A549 (cell line): ENCODE results near the gene HAO2.

Experiments
- CBX8 ChIP-seq: fragments of 200-600 bp; sonication (generic); IDR thresholded peaks from 2 replicates; pipeline ENCODE4 v1.6.1; 2016
- ESRRA ChIP-seq: fragments of 150-350 bp; IDR thresholded peaks from 2 replicates; pipeline ENCODE4 v1.6.1; 2014; ENCODE audit warnings: mild to moderate bottlenecking, low read length, borderline replicate concordance
- JUN ChIP-seq, 2 experiments: fragments of >200 bp; sonication (Bioruptor Twin); formaldehyde crosslinking; IDR thresholded peaks; 2 replicates in 1 of 2; 3 replicates in 1 of 2; pipeline ENCODE4 v1.6.1; 2016 to 2017
- MAZ ChIP-seq: fragments of 150-350 bp; IDR thresholded peaks from 2 replicates; pipeline ENCODE4 v1.6.1; 2014; ENCODE audit warnings: antibody characterized with exemption, low read depth, low read length, borderline replicate concordance
- MYC ChIP-seq: IDR thresholded peaks from 2 replicates; pipeline ENCODE4 v1.6.1; 2012; ENCODE audit warnings: mild to moderate bottlenecking, inconsistent platforms, low read length, improper control_type of control experiment, borderline replicate concordance
- POLR2A ChIP-seq: IDR thresholded peaks from 2 replicates; pipeline ENCODE4 v1.6.1; 2012; ENCODE audit warnings: mild to moderate bottlenecking, low read length
- RFX5 ChIP-seq: fragments of 450-650 bp; IDR thresholded peaks from 2 replicates; pipeline ENCODE4 v1.7.1; 2014; ENCODE audit warnings: antibody characterized with exemption, mild to moderate bottlenecking, moderate library complexity
- TF ChIP-seq, protein P1 (sequence below): IDR thresholded peaks from 2 replicates; pipeline ENCODE4 v1.6.1; 2012
- TF ChIP-seq, protein P2 (sequence below): fragments of >200 bp; sonication (Bioruptor Twin); formaldehyde crosslinking; IDR thresholded peaks from 3 replicates; pipeline ENCODE4 v1.5.1; 2016
- TF ChIP-seq, protein P3 (sequence below): IDR thresholded peaks from 2 replicates; pipeline ENCODE4 v1.6.1; 2012

DNA sequence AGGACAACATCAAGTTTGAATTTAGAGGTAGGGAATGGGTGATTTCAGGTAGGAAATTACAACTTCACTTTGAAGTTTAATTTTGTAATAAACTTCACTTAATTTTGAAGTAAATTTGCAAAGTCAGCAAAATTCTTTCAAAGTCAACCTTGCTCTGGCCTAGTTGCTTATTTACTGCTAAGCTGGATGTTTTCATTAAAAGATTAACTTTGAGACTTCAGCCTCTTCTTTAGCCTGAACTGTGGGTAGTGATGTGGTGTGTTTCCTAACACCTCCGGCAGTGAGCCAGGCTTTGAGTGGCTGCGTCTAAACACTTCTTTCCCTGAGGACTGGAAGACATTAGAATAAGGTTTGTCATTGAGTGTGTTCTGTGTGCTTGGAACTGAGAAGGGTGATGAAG is at the start of gene HAO2:
- TF ChIP-seq MAZ (no peak), MYC (no peak), POLR2A (no peak), CBX8 (no peak), RFX5 (no peak), JUN (IDR thresholded peaks at IDR 0.05) (no peak), ESRRA (no peak)
- TF ChIP-seq, protein P1, sequence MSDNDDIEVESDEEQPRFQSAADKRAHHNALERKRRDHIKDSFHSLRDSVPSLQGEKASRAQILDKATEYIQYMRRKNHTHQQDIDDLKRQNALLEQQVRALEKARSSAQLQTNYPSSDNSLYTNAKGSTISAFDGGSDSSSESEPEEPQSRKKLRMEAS = no peak
- TF ChIP-seq, protein P2, sequence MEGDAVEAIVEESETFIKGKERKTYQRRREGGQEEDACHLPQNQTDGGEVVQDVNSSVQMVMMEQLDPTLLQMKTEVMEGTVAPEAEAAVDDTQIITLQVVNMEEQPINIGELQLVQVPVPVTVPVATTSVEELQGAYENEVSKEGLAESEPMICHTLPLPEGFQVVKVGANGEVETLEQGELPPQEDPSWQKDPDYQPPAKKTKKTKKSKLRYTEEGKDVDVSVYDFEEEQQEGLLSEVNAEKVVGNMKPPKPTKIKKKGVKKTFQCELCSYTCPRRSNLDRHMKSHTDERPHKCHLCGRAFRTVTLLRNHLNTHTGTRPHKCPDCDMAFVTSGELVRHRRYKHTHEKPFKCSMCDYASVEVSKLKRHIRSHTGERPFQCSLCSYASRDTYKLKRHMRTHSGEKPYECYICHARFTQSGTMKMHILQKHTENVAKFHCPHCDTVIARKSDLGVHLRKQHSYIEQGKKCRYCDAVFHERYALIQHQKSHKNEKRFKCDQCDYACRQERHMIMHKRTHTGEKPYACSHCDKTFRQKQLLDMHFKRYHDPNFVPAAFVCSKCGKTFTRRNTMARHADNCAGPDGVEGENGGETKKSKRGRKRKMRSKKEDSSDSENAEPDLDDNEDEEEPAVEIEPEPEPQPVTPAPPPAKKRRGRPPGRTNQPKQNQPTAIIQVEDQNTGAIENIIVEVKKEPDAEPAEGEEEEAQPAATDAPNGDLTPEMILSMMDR = no peak
- TF ChIP-seq, protein P3, sequence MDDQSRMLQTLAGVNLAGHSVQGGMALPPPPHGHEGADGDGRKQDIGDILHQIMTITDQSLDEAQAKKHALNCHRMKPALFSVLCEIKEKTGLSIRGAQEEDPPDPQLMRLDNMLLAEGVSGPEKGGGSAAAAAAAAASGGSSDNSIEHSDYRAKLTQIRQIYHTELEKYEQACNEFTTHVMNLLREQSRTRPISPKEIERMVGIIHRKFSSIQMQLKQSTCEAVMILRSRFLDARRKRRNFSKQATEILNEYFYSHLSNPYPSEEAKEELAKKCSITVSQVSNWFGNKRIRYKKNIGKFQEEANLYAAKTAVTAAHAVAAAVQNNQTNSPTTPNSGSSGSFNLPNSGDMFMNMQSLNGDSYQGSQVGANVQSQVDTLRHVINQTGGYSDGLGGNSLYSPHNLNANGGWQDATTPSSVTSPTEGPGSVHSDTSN = no peak
